CD14-positive monocyte (primary cell): ENCODE measurements around the gene NAA40. TPM values are rescaled to one million over a fixed set of nuclear protein-coding genes. Genes with fewer than 3 reads are reported as not detected.

Experiments
- DNase-seq, 3 donors: peaks; one replicate each; pipeline ENCODE4 v3.0.0-alpha.2; 2011 to 2022
- H2AFZ ChIP-seq: 2 replicates; pipeline ENCODE4 v1.6.0; 2012; ENCODE audit warnings: mild to moderate bottlenecking, low read depth, low read length, inconsistent platforms; ENCODE audit not compliant: insufficient read depth, poor library complexity, severe bottlenecking
- H3K27ac ChIP-seq, 2 donors: 1 replicate in 1 of 2; 2 replicates in 1 of 2; pipeline ENCODE4 v1.5.1; 2012 to 2013; ENCODE audit warnings: low read length in 2 of 2, control low read depth in 1 of 2, inconsistent platforms in 1 of 2, low read depth in 1 of 2, mild to moderate bottlenecking in 1 of 2
- H3K27me3 ChIP-seq, 2 donors: one replicate each; pipeline versions ENCODE4 v1.6.0 to v1.6.1; 2011 to 2013; ENCODE audit warnings: low read length in 2 of 2; ENCODE audit not compliant: control insufficient read depth in 2 of 2, insufficient read depth in 2 of 2
- H3K36me3 ChIP-seq, 2 donors: replicated peaks in 1 of 2; 1 replicate in 1 of 2; 2 replicates in 1 of 2; pipeline versions ENCODE4 v1.5.1 to v1.6.1; 2012 to 2013; ENCODE audit warnings: low read length in 2 of 2, control low read depth in 1 of 2, inconsistent platforms in 1 of 2, mild to moderate bottlenecking in 1 of 2; ENCODE audit not compliant: insufficient read depth in 2 of 2, control insufficient read depth in 1 of 2
- H3K4me1 ChIP-seq, 2 donors: 1 replicate in 1 of 2; 2 replicates in 1 of 2; pipeline versions ENCODE4 v1.5.1 to v1.6.1; 2012 to 2013; ENCODE audit warnings: low read length in 2 of 2, control low read depth in 1 of 2, inconsistent platforms in 1 of 2, mild to moderate bottlenecking in 1 of 2, moderate library complexity in 1 of 2; ENCODE audit not compliant: insufficient read depth in 2 of 2, control insufficient read depth in 1 of 2
- H3K4me2 ChIP-seq: replicated peaks from 2 replicates; pipeline ENCODE3; 2012; ENCODE audit warnings: low read length, moderate library complexity, mild to moderate bottlenecking; ENCODE audit not compliant: poor library complexity, severe bottlenecking; ENCODE audit errors: extremely low read depth
- H3K4me3 ChIP-seq, 3 experiments: fragments of 200-600 bp in 1 of 3; sonication (generic) in 1 of 3; replicated peaks in 1 of 3; 1 replicate in 2 of 3; 2 replicates in 1 of 3; pipeline ENCODE4 v1.5.1; 2011 to 2013; ENCODE audit warnings: low read length in 3 of 3, mild to moderate bottlenecking in 3 of 3, control low read depth in 2 of 3, low read depth in 2 of 3, inconsistent platforms in 1 of 3, moderate library complexity in 1 of 3
- H3K79me2 ChIP-seq: 2 replicates; pipeline ENCODE4 v1.6.0; 2012; ENCODE audit warnings: mild to moderate bottlenecking, control low read depth, inconsistent platforms, low read length, moderate library complexity; ENCODE audit not compliant: insufficient read depth
- H3K9ac ChIP-seq: 2 replicates; pipeline ENCODE4 v1.6.0; 2017; ENCODE audit warnings: low read length, mild to moderate bottlenecking; ENCODE audit not compliant: insufficient read depth, poor library complexity, severe bottlenecking
- H3K9me3 ChIP-seq, 2 donors: replicated peaks in 1 of 2; 1 replicate in 1 of 2; 2 replicates in 1 of 2; pipeline versions ENCODE4 v1.5.1 to v1.6.1; 2012 to 2013; ENCODE audit warnings: low read length in 2 of 2, control low read depth in 1 of 2; ENCODE audit not compliant: control insufficient read depth in 1 of 2, insufficient read depth in 1 of 2
- H4K20me1 ChIP-seq: 2 replicates; pipeline ENCODE4 v1.6.0; 2012; ENCODE audit warnings: mild to moderate bottlenecking, low read length, control low read depth, moderate library complexity; ENCODE audit not compliant: insufficient read depth
- H3K27ac Mint-ChIP-seq, 7 donors: one replicate each; pipeline ENCODE4 v1.8.0; 2020; ENCODE audit warnings: mild to moderate bottlenecking in 7 of 7, mixed read lengths in 7 of 7, moderate library complexity in 6 of 7, inconsistent platforms in 2 of 7
- H3K27me3 Mint-ChIP-seq, 3 donors: one replicate each; pipeline ENCODE4 v1.8.0; 2021 to 2022; ENCODE audit warnings: low read depth in 3 of 3, mild to moderate bottlenecking in 3 of 3, mixed read lengths in 3 of 3, moderate library complexity in 3 of 3, inconsistent platforms in 1 of 3
- H3K36me3 Mint-ChIP-seq, 2 donors: one replicate each; pipeline ENCODE4 v1.8.0; 2020; ENCODE audit warnings: mixed read lengths in 2 of 2, inconsistent platforms in 1 of 2, mild to moderate bottlenecking in 1 of 2
- H3K4me1 Mint-ChIP-seq: one replicate; pipeline ENCODE4 v1.8.0; 2020; ENCODE audit warnings: mild to moderate bottlenecking, mixed read lengths
- H3K4me3 Mint-ChIP-seq, 2 donors: one replicate each; pipeline ENCODE4 v1.8.0; 2020; ENCODE audit warnings: mild to moderate bottlenecking in 2 of 2, mixed read lengths in 2 of 2, moderate library complexity in 1 of 2
- H3K9me3 Mint-ChIP-seq, 7 donors: one replicate each; pipeline ENCODE4 v1.8.0; 2020 to 2022; ENCODE audit warnings: mixed read lengths in 7 of 7, mild to moderate bottlenecking in 6 of 7, moderate library complexity in 6 of 7, inconsistent platforms in 2 of 7
- WGBS: methylation state at CpG from one replicate; pipeline ENCODE4 v1.1.5; 2013; ENCODE audit warnings: missing lambda C conversion rate; ENCODE audit not compliant: insufficient coverage; 5-methylcytosine and 5-hydroxymethylcytosine counted together
- intact Hi-C, 2 donors: fragments of 100-400 bp; cut with micrococcal nuclease; formaldehyde crosslinking; loops; one replicate each; pipeline versions ENCODE4 v1.15.0 to v1.15.1; 2023
- polyA plus RNA-seq, 3 donors: library from polyadenylated mRNA; depleted of rRNA in 1 of 3; unstranded in 2 of 3; stranded (reverse) in 1 of 3; fragments of 300-500 nt in 2 of 3; fragments of >200 nt in 1 of 3; fragmentation: Illumina TruSeq in 2 of 3; gene quantifications; 1 replicate in 2 of 3; 2 replicates in 1 of 3; pipeline ENCODE4 v1.2.3, GENCODE V29; 2012 to 2021
- TF ChIP-seq, protein P1 (sequence below): fragments of 200-600 bp; IDR thresholded peaks from one replicate; pipeline ENCODE4 v1.8.0; 2022; ENCODE audit warnings: antibody characterized with exemption, mild to moderate bottlenecking

Gene NAA40
- polyA plus RNA-seq, 3 donors, result 1.5 to 14.5 (median 1.6) TPM

DNA sequence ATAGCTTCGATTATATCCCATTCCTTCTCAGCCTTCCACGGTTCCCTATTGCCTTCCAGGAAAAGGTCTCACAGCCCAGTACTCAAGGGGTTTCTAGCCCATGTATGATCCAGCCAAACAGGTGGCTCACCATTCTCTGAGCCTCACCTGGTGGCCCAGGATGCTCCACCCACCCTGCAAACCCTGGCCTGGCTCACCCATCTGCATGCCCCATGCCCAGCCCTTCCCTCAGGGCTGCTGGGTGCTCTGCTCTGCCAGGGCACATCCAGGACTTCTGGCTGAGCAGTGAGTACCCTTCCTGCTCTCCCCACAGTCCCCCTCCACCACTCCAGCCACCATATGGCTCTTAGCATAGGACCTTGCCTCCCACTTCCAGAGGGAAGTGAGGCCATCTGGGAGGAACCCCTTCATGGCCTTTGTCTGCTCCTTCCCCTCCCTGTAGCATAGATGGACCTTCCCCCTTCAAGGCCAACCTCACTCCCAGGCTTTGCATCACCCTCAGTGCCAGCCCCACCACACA lies 16.1 kb upstream of the NAA40 start:
- H3K4me2 ChIP-seq, result no peak overlapping the region
- peaks cover 0 to 5% (median 1%) of the 10 kb centered on the region in 7 donors for H3K9me3 Mint-ChIP-seq
- H4K20me1 ChIP-seq, result peaks cover 1% of the 10 kb centered on the region
- H3K27me3 Mint-ChIP-seq, result peaks cover 32 to 68% (median 38%) of the 10 kb centered on the region in 3 donors
- H3K4me1 ChIP-seq, result peaks cover 13 to 21% of the 10 kb centered on the region in 2 donors
- 92% methylated on average over 2 of the region's 2 CpGs for WGBS
- H3K36me3 ChIP-seq, result no peaks in the 10 kb centered on the region
- peak overlapping the region in 1 of 2 donors; percentile 36 for H3K4me3 Mint-ChIP-seq
- no peak overlapping the region for H3K9ac ChIP-seq
- H3K36me3 Mint-ChIP-seq, result no peaks in the 10 kb centered on the region
- TF ChIP-seq, protein P1, sequence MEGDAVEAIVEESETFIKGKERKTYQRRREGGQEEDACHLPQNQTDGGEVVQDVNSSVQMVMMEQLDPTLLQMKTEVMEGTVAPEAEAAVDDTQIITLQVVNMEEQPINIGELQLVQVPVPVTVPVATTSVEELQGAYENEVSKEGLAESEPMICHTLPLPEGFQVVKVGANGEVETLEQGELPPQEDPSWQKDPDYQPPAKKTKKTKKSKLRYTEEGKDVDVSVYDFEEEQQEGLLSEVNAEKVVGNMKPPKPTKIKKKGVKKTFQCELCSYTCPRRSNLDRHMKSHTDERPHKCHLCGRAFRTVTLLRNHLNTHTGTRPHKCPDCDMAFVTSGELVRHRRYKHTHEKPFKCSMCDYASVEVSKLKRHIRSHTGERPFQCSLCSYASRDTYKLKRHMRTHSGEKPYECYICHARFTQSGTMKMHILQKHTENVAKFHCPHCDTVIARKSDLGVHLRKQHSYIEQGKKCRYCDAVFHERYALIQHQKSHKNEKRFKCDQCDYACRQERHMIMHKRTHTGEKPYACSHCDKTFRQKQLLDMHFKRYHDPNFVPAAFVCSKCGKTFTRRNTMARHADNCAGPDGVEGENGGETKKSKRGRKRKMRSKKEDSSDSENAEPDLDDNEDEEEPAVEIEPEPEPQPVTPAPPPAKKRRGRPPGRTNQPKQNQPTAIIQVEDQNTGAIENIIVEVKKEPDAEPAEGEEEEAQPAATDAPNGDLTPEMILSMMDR, result no peak
- no peak overlapping the region for H3K27ac ChIP-seq
- intact Hi-C loops, result no loop called here
- H3K79me2 ChIP-seq, result no peaks in the 10 kb centered on the region
- H2AFZ ChIP-seq, result no peak overlapping the region
- no peak for DNase-seq
- peak overlapping the region in 1 of 7 donors; percentile 33 for H3K27ac Mint-ChIP-seq
- no peak overlapping the region for H3K4me3 ChIP-seq
- H3K27me3 ChIP-seq, result peaks cover 7 to 33% of the 10 kb centered on the region in 2 donors
- H3K4me1 Mint-ChIP-seq, result peaks cover 9% of the 10 kb centered on the region
- H3K9me3 ChIP-seq, result no peaks in the 10 kb centered on the region

DNA sequence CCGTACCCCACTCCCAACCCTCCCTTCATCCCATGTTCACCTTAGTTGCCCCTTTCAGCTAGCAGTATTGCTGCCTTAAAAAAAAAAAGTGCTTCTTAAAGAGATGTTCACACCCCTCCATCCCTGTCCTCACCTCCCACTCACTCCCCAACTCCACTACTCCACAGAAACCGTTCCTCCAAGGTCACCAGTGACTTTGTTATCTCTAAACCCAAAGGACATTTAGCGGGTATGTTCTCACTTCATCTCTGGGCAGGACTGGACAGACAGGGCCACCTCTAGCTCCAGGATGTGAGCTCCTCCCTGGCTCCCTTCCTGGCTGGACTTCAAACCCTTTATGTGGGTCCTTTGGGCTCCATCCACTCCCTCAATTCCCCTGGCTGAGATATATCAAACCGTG lies 15.5 kb upstream of the NAA40 start:
- WGBS, result 77% methylated on average over 4 of the region's 4 CpGs
- no peaks in the 10 kb centered on the region for H3K36me3 Mint-ChIP-seq
- TF ChIP-seq, protein P1, result no peak

More for the DNA sequence above, 15.5 kb upstream of the NAA40 start:
- Histone ChIP-seq H3K36me3 (no peaks in the 10 kb centered on the region), H3K27me3 (peaks cover 3 to 28% of the 10 kb centered on the region in 2 donors), H3K9me3 (no peaks in the 10 kb centered on the region), H3K27ac (no peak overlapping the region), H3K4me3 (no peak overlapping the region), H3K9ac (no peak overlapping the region), H3K79me2 (no peaks in the 10 kb centered on the region), H2AFZ (no peak overlapping the region), H3K4me1 (peaks cover 10 to 15% of the 10 kb centered on the region in 2 donors), H3K4me2 (no peak overlapping the region), H4K20me1 (no peaks in the 10 kb centered on the region)
- no peak for DNase-seq
- H3K27ac Mint-ChIP-seq, result no peak overlapping the region
- H3K4me1 Mint-ChIP-seq, result peaks cover 8% of the 10 kb centered on the region
- peaks cover 35 to 65% (median 36%) of the 10 kb centered on the region in 3 donors for H3K27me3 Mint-ChIP-seq
- H3K9me3 Mint-ChIP-seq, result peaks cover 0 to 5% (median under 1%) of the 10 kb centered on the region in 7 donors
- intact Hi-C loops, result no loop called here
- peak overlapping the region in 1 of 2 donors; percentile 17 for H3K4me3 Mint-ChIP-seq
